Measurements from ENCODE around the gene CCT3.
"Not testable (repeated sequence)": the region's sequence is repeated elsewhere in the genome, so short reads cannot be mapped to it uniquely, and the experiment has no call there.

CCT3 gene

DNA sequence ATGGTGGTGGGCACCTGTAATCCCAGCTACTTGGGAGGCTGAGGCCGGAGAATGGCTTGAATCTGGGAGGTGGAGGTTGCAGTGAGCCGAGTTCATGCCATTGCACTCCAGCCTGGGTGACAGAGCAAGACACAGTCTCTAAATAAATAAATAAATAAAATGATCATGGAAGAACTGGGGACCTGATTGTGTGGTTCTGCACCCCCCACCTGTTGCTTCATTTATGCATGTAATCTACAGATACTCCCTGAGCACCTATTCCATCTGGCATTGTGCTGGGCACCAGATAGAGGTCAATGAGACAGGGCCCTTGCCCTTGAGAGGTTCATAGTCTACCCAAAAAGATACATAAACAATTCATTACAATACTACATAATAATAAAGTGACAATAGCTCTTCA lies 19.9 kb upstream of the CCT3 start:
- no peak overlapping the region for H3K9ac ChIP-seq (ENCODE audit: low read length in 5 of 5)
- peaks cover 0 to 5% (median 0%) of the 10 kb centered on the region in 5 donors for H3K4me1 ChIP-seq (ENCODE audit: control insufficient read depth in 5 of 5, insufficient read depth in 5 of 5, low read length in 5 of 5)
- no peak overlapping the region for H3K27ac ChIP-seq (ENCODE audit: low read depth, low read length)
- H3K36me3 ChIP-seq (ENCODE audit: control insufficient read depth in 5 of 5, insufficient read depth in 5 of 5, low read length in 5 of 5), result no peaks in the 10 kb centered on the region
- H3K27me3 ChIP-seq (ENCODE audit: control insufficient read depth in 5 of 5, insufficient read depth in 4 of 5, low read length in 5 of 5), result peaks cover 10 to 18% (median 14%) of the 10 kb centered on the region in 5 donors
- no peaks in the 10 kb centered on the region for H3K9me3 ChIP-seq (ENCODE audit: control insufficient read depth in 5 of 5, low read length in 5 of 5)
- no peak overlapping the region for H3K4me3 ChIP-seq (ENCODE audit: low read depth in 1 of 5, low read length in 5 of 5)

DNA sequence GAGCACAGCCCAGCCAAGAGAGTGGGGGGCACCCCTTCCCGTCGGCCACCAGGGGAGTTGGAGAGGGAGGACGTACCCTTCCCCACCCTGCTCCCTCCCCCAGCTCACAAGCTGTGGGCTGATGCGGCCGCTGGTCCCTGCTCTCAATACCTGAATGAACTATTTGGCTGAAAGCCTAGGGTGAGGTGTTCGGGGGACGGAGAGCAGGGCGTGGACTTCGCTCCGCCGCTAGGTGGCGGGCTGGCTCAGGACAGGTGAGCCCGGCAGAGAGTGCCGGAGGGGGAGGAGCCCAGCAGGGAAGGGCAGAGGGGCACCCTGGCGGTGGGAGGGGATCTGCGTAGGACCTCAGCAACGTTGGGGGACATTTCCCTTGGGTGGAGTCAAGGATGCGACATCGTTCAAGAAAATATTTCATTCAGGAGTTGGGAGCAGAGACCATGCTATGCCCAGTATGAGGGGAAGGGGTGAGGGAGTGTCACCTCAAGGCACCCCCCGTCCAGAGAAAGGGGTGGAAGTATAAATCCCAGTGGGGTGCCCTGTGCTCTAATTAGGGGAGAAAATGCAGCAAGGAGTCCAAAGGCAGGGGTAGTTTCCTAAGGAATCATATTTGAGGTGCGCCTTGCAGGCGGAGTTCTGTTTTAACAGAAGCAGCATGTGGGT lies 18.9 kb upstream of the CCT3 start:
- Histone ChIP-seq H3K9ac (ENCODE audit: low read length in 5 of 5) (no peak overlapping the region), H3K36me3 (ENCODE audit: control insufficient read depth in 5 of 5, insufficient read depth in 5 of 5, low read length in 5 of 5) (no peaks in the 10 kb centered on the region), H3K9me3 (ENCODE audit: control insufficient read depth in 5 of 5, low read length in 5 of 5) (no peaks in the 10 kb centered on the region)

GRCh38 chr1:156356262-156356874 lies 18.3 kb upstream of the CCT3 start:
- H3K27ac ChIP-seq (ENCODE audit: low read depth, low read length), result no peak overlapping the region
- H3K36me3 ChIP-seq (ENCODE audit: control insufficient read depth in 5 of 5, insufficient read depth in 5 of 5, low read length in 5 of 5), result no peaks in the 10 kb centered on the region
- H3K9me3 ChIP-seq (ENCODE audit: control insufficient read depth in 5 of 5, low read length in 5 of 5), result no peaks in the 10 kb centered on the region
- H3K9ac ChIP-seq (ENCODE audit: low read length in 5 of 5), result no peak overlapping the region
- H3K4me3 ChIP-seq (ENCODE audit: low read depth in 1 of 5, low read length in 5 of 5), result no peak overlapping the region
- peaks cover 10 to 18% (median 14%) of the 10 kb centered on the region in 5 donors for H3K27me3 ChIP-seq (ENCODE audit: control insufficient read depth in 5 of 5, insufficient read depth in 4 of 5, low read length in 5 of 5)
- H3K4me1 ChIP-seq (ENCODE audit: control insufficient read depth in 5 of 5, insufficient read depth in 5 of 5, low read length in 5 of 5), result peaks cover 0 to 5% (median 0%) of the 10 kb centered on the region in 5 donors

More for the DNA sequence above, 18.9 kb upstream of the CCT3 start:
- Histone ChIP-seq H3K27ac (ENCODE audit: low read depth, low read length) (no peak overlapping the region), H3K27me3 (ENCODE audit: control insufficient read depth in 5 of 5, insufficient read depth in 4 of 5, low read length in 5 of 5) (peaks cover 10 to 18% (median 14%) of the 10 kb centered on the region in 5 donors), H3K4me3 (ENCODE audit: low read depth in 1 of 5, low read length in 5 of 5) (no peak overlapping the region), H3K4me1 (ENCODE audit: control insufficient read depth in 5 of 5, insufficient read depth in 5 of 5, low read length in 5 of 5) (peaks cover 0 to 5% (median 0%) of the 10 kb centered on the region in 5 donors)

GRCh38 chr1:156352481-156352880 lies 14.4 kb upstream of the CCT3 start:
- H3K9ac ChIP-seq (ENCODE audit: low read length in 5 of 5); H3K9me3 ChIP-seq (ENCODE audit: control insufficient read depth in 5 of 5, low read length in 5 of 5); H3K4me3 ChIP-seq (ENCODE audit: low read depth in 1 of 5, low read length in 5 of 5); H3K27ac ChIP-seq (ENCODE audit: low read depth, low read length); H3K4me1 ChIP-seq (ENCODE audit: control insufficient read depth in 5 of 5, insufficient read depth in 5 of 5, low read length in 5 of 5); H3K36me3 ChIP-seq (ENCODE audit: control insufficient read depth in 5 of 5, insufficient read depth in 5 of 5, low read length in 5 of 5): not testable (repeated sequence)
- H3K27me3 ChIP-seq (ENCODE audit: control insufficient read depth in 5 of 5, insufficient read depth in 4 of 5, low read length in 5 of 5), result peaks cover 9 to 15% (median 12%) of the 10 kb centered on the region in 5 donors

DNA sequence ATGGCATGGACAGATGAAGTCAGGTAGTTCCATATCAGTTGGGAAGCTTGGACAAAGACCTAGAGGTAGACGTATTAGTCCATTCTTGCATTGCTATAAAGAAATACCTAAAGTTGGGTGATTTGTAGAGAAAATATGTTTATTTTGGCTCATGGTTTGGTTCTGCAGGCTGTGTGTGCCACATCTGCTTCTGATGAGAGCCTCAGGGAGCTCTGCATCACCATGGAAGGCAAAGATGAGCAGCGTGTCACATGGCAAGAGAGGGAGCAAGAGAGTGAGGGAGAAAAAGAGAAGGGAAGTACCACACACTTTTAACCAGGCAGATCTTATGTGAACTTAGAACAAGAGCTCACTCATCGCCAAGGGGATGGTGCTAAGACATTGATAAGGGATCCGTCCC lies 9.2 kb upstream of the CCT3 start:
- Histone ChIP-seq H3K9ac (ENCODE audit: low read length in 5 of 5) (no peak overlapping the region), H3K9me3 (ENCODE audit: control insufficient read depth in 5 of 5, low read length in 5 of 5) (no peaks in the 10 kb centered on the region), H3K4me1 (ENCODE audit: control insufficient read depth in 5 of 5, insufficient read depth in 5 of 5, low read length in 5 of 5) (no peaks in the 10 kb centered on the region), H3K27me3 (ENCODE audit: control insufficient read depth in 5 of 5, insufficient read depth in 4 of 5, low read length in 5 of 5) (peaks cover 0 to 13% (median 0%) of the 10 kb centered on the region in 5 donors), H3K4me3 (ENCODE audit: low read depth in 1 of 5, low read length in 5 of 5) (no peak overlapping the region), H3K36me3 (ENCODE audit: control insufficient read depth in 5 of 5, insufficient read depth in 5 of 5, low read length in 5 of 5) (no peaks in the 10 kb centered on the region), H3K27ac (ENCODE audit: low read depth, low read length) (no peak overlapping the region)

DNA sequence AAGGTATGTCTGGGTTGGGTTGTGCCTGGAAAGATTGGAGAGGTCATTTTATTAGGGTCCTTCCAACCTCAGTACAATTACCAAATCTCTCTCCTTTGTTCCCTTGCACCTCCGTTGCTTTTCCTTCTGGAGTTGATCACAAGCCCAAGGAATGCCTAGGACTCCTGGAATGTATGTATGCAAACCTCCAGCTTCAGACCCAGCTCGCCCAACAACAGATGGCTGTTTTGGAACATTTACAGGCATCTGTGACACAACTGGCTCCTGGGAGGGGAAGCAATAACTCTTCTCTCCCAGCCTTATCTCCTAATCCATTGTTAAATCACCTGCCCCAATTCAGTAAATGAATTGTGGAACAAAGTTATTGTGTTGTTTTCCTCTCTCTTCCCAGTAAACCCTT lies 8.5 kb upstream of the CCT3 start:
- no peak overlapping the region for H3K27ac ChIP-seq (ENCODE audit: low read depth, low read length)
- H3K4me1 ChIP-seq (ENCODE audit: control insufficient read depth in 5 of 5, insufficient read depth in 5 of 5, low read length in 5 of 5), result no peaks in the 10 kb centered on the region
- H3K4me3 ChIP-seq (ENCODE audit: low read depth in 1 of 5, low read length in 5 of 5), result no peak overlapping the region
- H3K9me3 ChIP-seq (ENCODE audit: control insufficient read depth in 5 of 5, low read length in 5 of 5), result no peaks in the 10 kb centered on the region
- H3K36me3 ChIP-seq (ENCODE audit: control insufficient read depth in 5 of 5, insufficient read depth in 5 of 5, low read length in 5 of 5), result no peaks in the 10 kb centered on the region
- H3K27me3 ChIP-seq (ENCODE audit: control insufficient read depth in 5 of 5, insufficient read depth in 4 of 5, low read length in 5 of 5), result peaks cover 0 to 13% (median 0%) of the 10 kb centered on the region in 5 donors
- no peak overlapping the region for H3K9ac ChIP-seq (ENCODE audit: low read length in 5 of 5)

- H3K9ac ChIP-seq (ENCODE audit: low read length in 5 of 5); H3K4me3 ChIP-seq (ENCODE audit: low read depth in 1 of 5, low read length in 5 of 5); H3K36me3 ChIP-seq (ENCODE audit: control insufficient read depth in 5 of 5, insufficient read depth in 5 of 5, low read length in 5 of 5); H3K4me1 ChIP-seq (ENCODE audit: control insufficient read depth in 5 of 5, insufficient read depth in 5 of 5, low read length in 5 of 5); H3K9me3 ChIP-seq (ENCODE audit: control insufficient read depth in 5 of 5, low read length in 5 of 5); H3K27ac ChIP-seq (ENCODE audit: low read depth, low read length): not testable (repeated sequence)
- H3K27me3 ChIP-seq (ENCODE audit: control insufficient read depth in 5 of 5, insufficient read depth in 4 of 5, low read length in 5 of 5), result peaks cover 0 to 13% (median 0%) of the 10 kb centered on the region in 5 donors
Observed at GRCh38 chr1:156346035-156346434, 7.9 kb upstream of the CCT3 start.

- Histone ChIP-seq H3K36me3 (ENCODE audit: control insufficient read depth in 5 of 5, insufficient read depth in 5 of 5, low read length in 5 of 5) (no peaks in the 10 kb centered on the region), H3K4me3 (ENCODE audit: low read depth in 1 of 5, low read length in 5 of 5) (no peak overlapping the region), H3K27ac (ENCODE audit: low read depth, low read length) (no peak overlapping the region), H3K9ac (ENCODE audit: low read length in 5 of 5) (no peak overlapping the region), H3K9me3 (ENCODE audit: control insufficient read depth in 5 of 5, low read length in 5 of 5) (no peaks in the 10 kb centered on the region), H3K4me1 (ENCODE audit: control insufficient read depth in 5 of 5, insufficient read depth in 5 of 5, low read length in 5 of 5) (no peaks in the 10 kb centered on the region), H3K27me3 (ENCODE audit: control insufficient read depth in 5 of 5, insufficient read depth in 4 of 5, low read length in 5 of 5) (peaks cover 0 to 13% (median 0%) of the 10 kb centered on the region in 5 donors)
Observed at GRCh38 chr1:156344409-156344808, 6.3 kb upstream of the CCT3 start.

- Histone ChIP-seq H3K9ac (ENCODE audit: low read length in 5 of 5) (no peak overlapping the region), H3K27ac (ENCODE audit: low read depth, low read length) (no peak overlapping the region), H3K4me1 (ENCODE audit: control insufficient read depth in 5 of 5, insufficient read depth in 5 of 5, low read length in 5 of 5) (peaks cover 0 to 8% (median 3%) of the 10 kb centered on the region in 5 donors), H3K27me3 (ENCODE audit: control insufficient read depth in 5 of 5, insufficient read depth in 4 of 5, low read length in 5 of 5) (peaks cover 0 to 10% (median 0%) of the 10 kb centered on the region in 5 donors), H3K4me3 (ENCODE audit: low read depth in 1 of 5, low read length in 5 of 5) (no peak overlapping the region), H3K9me3 (ENCODE audit: control insufficient read depth in 5 of 5, low read length in 5 of 5) (no peaks in the 10 kb centered on the region), H3K36me3 (ENCODE audit: control insufficient read depth in 5 of 5, insufficient read depth in 5 of 5, low read length in 5 of 5) (no peaks in the 10 kb centered on the region)
Observed at GRCh38 chr1:156342166-156342955, 4.3 kb upstream of the CCT3 start.

GRCh38 chr1:156337888-156338179 lies 258 bp downstream of the CCT3 start:
- H3K36me3 ChIP-seq (ENCODE audit: control insufficient read depth in 5 of 5, insufficient read depth in 5 of 5, low read length in 5 of 5), result peaks cover 13 to 27% (median 24%) of the 10 kb centered on the region in 5 donors
- peak overlapping the region; percentile 94 for H3K27ac ChIP-seq (ENCODE audit: low read depth, low read length)
- H3K27me3 ChIP-seq (ENCODE audit: control insufficient read depth in 5 of 5, insufficient read depth in 4 of 5, low read length in 5 of 5), result no peaks in the 10 kb centered on the region
- H3K4me1 ChIP-seq (ENCODE audit: control insufficient read depth in 5 of 5, insufficient read depth in 5 of 5, low read length in 5 of 5), result peaks cover 2 to 29% (median 18%) of the 10 kb centered on the region in 5 donors
- H3K4me3 ChIP-seq (ENCODE audit: low read depth in 1 of 5, low read length in 5 of 5), result peak overlapping the region; percentile 77 to 98 (median 91)
- H3K9me3 ChIP-seq (ENCODE audit: control insufficient read depth in 5 of 5, low read length in 5 of 5), result no peaks in the 10 kb centered on the region
- peak overlapping the region; percentile 78 to 97 (median 91) for H3K9ac ChIP-seq (ENCODE audit: low read length in 5 of 5)

Data from subcutaneous abdominal adipose tissue (tissue), 5 donors.